ENCODE measurements around the gene DZIP1L. TPM values are rescaled to one million over a fixed set of nuclear protein-coding genes. Genes with fewer than 3 reads are reported as not detected.

Gene DZIP1L
- total RNA-seq, 1 experiment from 2014 or later, result 16.5 TPM

- no peaks in the 10 kb centered on the region for H3K9me3 Mint-ChIP-seq (ENCODE audit: low read depth, unreplicated experiment)
- intact Hi-C loops (cut with micrococcal nuclease; ENCODE audit: unreplicated experiment), result no loop called here
- H3K27me3 Mint-ChIP-seq (ENCODE audit: unreplicated experiment), result no peaks in the 10 kb centered on the region
- H3K27ac Mint-ChIP-seq (ENCODE audit: unreplicated experiment), result no peak overlapping the region
- no peak for DNase-seq
- TF ChIP-seq, protein P1, sequence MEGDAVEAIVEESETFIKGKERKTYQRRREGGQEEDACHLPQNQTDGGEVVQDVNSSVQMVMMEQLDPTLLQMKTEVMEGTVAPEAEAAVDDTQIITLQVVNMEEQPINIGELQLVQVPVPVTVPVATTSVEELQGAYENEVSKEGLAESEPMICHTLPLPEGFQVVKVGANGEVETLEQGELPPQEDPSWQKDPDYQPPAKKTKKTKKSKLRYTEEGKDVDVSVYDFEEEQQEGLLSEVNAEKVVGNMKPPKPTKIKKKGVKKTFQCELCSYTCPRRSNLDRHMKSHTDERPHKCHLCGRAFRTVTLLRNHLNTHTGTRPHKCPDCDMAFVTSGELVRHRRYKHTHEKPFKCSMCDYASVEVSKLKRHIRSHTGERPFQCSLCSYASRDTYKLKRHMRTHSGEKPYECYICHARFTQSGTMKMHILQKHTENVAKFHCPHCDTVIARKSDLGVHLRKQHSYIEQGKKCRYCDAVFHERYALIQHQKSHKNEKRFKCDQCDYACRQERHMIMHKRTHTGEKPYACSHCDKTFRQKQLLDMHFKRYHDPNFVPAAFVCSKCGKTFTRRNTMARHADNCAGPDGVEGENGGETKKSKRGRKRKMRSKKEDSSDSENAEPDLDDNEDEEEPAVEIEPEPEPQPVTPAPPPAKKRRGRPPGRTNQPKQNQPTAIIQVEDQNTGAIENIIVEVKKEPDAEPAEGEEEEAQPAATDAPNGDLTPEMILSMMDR (IDR thresholded peaks at IDR 0.05; ENCODE audit: unreplicated experiment), result no peak
- BruUV-seq (replicated peaks), result no TSS peak
- CTCF ChIA-PET, result interaction anchor here (0.8 kb wide), 1 partner anchor 55 kb away, joined by 3 read pairs; no protein-coding TSS in a partner anchor
- no peaks in the 10 kb centered on the region for H3K36me3 Mint-ChIP-seq (ENCODE audit: insufficient read depth, unreplicated experiment)
- no peak overlapping the region for H3K4me3 Mint-ChIP-seq (ENCODE audit: low read depth, unreplicated experiment)
- no peaks in the 10 kb centered on the region for H3K4me1 Mint-ChIP-seq (ENCODE audit: low read depth, unreplicated experiment)
Observed at GRCh38 chr3:138063416-138063815, 52.0 kb downstream of the DZIP1L start.

DNA sequence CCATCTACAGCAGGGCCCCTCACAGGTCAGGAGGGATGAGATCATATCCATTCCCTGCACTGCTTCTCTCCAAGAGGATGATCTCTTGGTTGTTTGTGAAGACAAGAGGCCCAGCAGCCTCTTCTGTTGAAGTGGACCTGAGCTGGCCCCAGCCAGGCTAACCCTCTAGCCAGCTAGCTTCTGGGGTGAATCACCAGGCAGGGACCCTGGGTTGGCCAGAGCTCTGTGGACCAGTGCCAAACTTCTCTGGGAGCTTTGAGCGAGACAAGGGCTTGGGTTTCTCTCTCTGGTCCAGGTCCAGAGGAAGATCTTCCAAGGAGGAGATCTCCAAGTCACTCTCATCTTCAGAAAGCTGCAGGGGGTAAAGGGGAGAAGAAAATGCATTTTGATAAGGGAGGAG lies 52.8 kb downstream of the DZIP1L start:
- Mint-ChIP-seq H3K4me3 (ENCODE audit: low read depth, unreplicated experiment) (no peak overlapping the region), H3K36me3 (ENCODE audit: insufficient read depth, unreplicated experiment) (no peaks in the 10 kb centered on the region), H3K27ac (ENCODE audit: unreplicated experiment) (no peak overlapping the region), H3K4me1 (ENCODE audit: low read depth, unreplicated experiment) (no peaks in the 10 kb centered on the region), H3K9me3 (ENCODE audit: low read depth, unreplicated experiment) (no peaks in the 10 kb centered on the region), H3K27me3 (ENCODE audit: unreplicated experiment) (no peaks in the 10 kb centered on the region)
- TF ChIP-seq, protein P1 (IDR thresholded peaks at IDR 0.05; ENCODE audit: unreplicated experiment), result no peak
- intact Hi-C loops (cut with micrococcal nuclease; ENCODE audit: unreplicated experiment), result no loop called here
- CTCF ChIA-PET, result no interaction called here
- no peak for DNase-seq
- BruUV-seq (replicated peaks), result no TSS peak

DNA sequence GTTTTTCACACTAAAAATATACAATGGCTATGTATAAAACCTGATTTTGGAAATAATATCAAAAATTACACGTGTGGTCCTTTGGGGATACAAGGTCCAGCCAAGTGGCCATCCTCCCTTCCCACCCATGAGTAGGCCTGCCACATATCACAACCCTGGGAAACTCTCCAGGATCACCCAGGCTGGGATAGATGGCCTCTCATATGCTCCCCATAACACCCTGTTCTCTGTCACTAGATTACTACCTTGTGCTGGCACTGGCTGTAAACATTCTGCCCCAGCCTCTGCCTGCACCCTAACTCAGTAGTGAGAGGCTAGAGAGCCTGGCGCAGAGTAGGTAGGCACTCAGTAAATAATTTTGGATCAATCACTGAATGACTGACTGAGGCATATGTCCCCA lies 53.4 kb downstream of the DZIP1L start:
- no peaks in the 10 kb centered on the region for H3K4me1 Mint-ChIP-seq (ENCODE audit: low read depth, unreplicated experiment)
- no peak overlapping the region for H3K4me3 Mint-ChIP-seq (ENCODE audit: low read depth, unreplicated experiment)
- no peaks in the 10 kb centered on the region for H3K36me3 Mint-ChIP-seq (ENCODE audit: insufficient read depth, unreplicated experiment)
- intact Hi-C loops (cut with micrococcal nuclease; ENCODE audit: unreplicated experiment), result no loop called here
- H3K9me3 Mint-ChIP-seq (ENCODE audit: low read depth, unreplicated experiment), result no peaks in the 10 kb centered on the region
- no peak overlapping the region for H3K27ac Mint-ChIP-seq (ENCODE audit: unreplicated experiment)
- no peaks in the 10 kb centered on the region for H3K27me3 Mint-ChIP-seq (ENCODE audit: unreplicated experiment)
- BruUV-seq (replicated peaks), result no TSS peak
- DNase-seq, result no peak
- CTCF ChIA-PET, result interaction anchor here (1.3 kb wide), 1 partner anchor 16 kb away, joined by 3 read pairs; no protein-coding TSS in a partner anchor
- TF ChIP-seq, protein P1 (IDR thresholded peaks at IDR 0.05; ENCODE audit: unreplicated experiment), result no peak

GRCh38 chr3:138060792-138061191 lies 54.6 kb downstream of the DZIP1L start:
- H3K36me3 Mint-ChIP-seq (ENCODE audit: insufficient read depth, unreplicated experiment), result no peaks in the 10 kb centered on the region
- intact Hi-C loops (cut with micrococcal nuclease; ENCODE audit: unreplicated experiment), result no loop called here
- TF ChIP-seq, protein P1 (IDR thresholded peaks at IDR 0.05; ENCODE audit: unreplicated experiment), result no peak
- no peak overlapping the region for H3K27ac Mint-ChIP-seq (ENCODE audit: unreplicated experiment)
- DNase-seq, result no peak
- H3K9me3 Mint-ChIP-seq (ENCODE audit: low read depth, unreplicated experiment), result no peaks in the 10 kb centered on the region
- no peak overlapping the region for H3K4me3 Mint-ChIP-seq (ENCODE audit: low read depth, unreplicated experiment)
- no TSS peak for BruUV-seq (replicated peaks)
- CTCF ChIA-PET, result interaction anchor here (1.3 kb wide), 1 partner anchor 15 kb away, joined by 3 read pairs; no protein-coding TSS in a partner anchor
- H3K27me3 Mint-ChIP-seq (ENCODE audit: unreplicated experiment), result no peaks in the 10 kb centered on the region
- no peaks in the 10 kb centered on the region for H3K4me1 Mint-ChIP-seq (ENCODE audit: low read depth, unreplicated experiment)

All from Calu3 (cell line).